RWPE1 (cell line): ENCODE data around the gene TMEM170B.

ENCODE experiments used
- CTCF ChIA-PET: fragments of 350-600 bp; sonication (Branson Sonifier 250); formaldehyde crosslinking; extraction: SDS; loops from one replicate; lab custom pipeline; 2021; lab: Yijun Ruan, JAX
- POLR2A ChIA-PET: fragments of 400-600 bp; formaldehyde crosslinking; extraction: SDS; loops from one replicate; lab custom pipeline; 2020; ENCODE audit warnings: antibody characterized with exemption; ENCODE audit not compliant: low non-redundant PET; lab: Yijun Ruan, JAX
- DNase-seq: peaks from one replicate; pipeline ENCODE4 v3.0.0; 2012; ENCODE audit warnings: low spot score
- H3K27ac ChIP-seq: fragments of 450-650 bp; 2 replicates; pipeline ENCODE4 v1.5.1; 2017
- CTCF ChIP-seq: fragments of 450-650 bp; conservative IDR thresholded peaks from 2 replicates; pipeline ENCODE4 v1.5.1; 2017; ENCODE audit warnings: low read depth, mild to moderate bottlenecking

The TMEM170B gene

DNA sequence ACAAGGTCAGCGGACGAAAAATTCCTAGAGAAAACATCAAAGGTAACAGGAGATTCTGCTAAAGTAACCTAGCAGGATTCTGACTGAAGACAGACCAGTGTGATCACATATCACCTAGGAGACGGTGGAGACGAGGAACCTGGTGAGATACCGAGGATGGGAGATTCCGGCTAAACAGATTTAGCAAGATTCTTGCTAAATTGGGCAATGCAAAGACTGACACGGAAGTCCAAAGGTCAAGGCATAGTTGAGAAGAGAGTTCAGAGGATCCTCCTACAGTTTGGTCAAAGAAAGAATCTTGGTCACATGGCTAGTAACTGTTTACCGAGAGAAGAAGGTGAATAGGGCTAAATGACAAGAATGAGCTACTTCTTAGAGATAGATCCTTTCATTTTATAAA lies 61.1 kb downstream of the TMEM170B start:
- DNase-seq: no peak
- no peak for TF ChIP-seq CTCF
- ChIA-PET CTCF (interaction anchor here (0.7 kb wide), 1 partner anchor 682 kb away, joined by 3 read pairs; no protein-coding TSS in a partner anchor), POLR2A (no interaction called here)
- no peak overlapping the region for H3K27ac ChIP-seq

- no peak overlapping the region for H3K27ac ChIP-seq
- ChIA-PET CTCF (interaction anchor here (0.6 kb wide), 1 partner anchor 18 kb away, joined by 3 read pairs; no protein-coding TSS in a partner anchor), POLR2A (no interaction called here)
- DNase-seq: no peak
- TF ChIP-seq CTCF: no peak
These were observed 62.7 kb downstream of the TMEM170B start for GRCh38 chr6:11600251-11600650.

DNA sequence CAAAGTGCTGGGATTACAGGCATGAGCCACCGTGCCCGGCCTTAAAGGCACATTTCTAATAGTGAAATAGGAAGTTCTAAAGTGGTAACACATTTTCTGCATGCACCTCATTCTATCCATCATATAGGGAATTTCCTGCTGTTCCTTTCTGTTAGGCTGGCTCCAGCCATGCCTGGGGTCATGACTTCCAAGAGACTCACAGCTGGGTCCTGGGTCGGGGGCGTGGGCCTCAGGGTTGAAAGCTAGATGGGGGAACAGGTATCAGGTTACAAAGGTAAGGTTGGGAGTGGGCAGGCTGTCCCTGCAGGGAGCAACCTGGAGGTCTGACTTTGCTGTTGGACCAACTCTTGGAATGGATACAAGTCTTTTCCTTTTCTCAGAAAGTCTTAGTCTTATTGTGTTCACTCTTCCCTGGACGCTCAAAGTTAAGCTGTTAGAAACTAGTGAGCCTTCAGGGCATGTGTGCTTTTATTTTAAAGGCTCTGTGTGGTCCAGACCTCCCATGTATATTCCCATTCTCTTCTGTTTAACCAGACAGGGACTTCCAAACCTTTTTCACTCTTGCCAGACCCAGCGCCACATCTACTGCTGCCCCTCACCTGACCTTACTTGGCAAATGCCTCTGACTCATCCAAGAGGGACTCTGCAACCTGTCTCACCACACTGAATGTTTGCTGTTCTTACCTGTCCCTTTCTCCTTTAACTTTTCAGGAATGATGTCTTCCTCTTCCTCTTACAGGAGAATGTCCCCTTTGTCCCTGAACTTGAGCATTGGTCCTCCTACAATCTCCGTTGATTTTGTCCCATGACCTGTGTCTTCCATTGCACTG lies 64.4 kb downstream of the TMEM170B start:
- no peak for DNase-seq
- POLR2A ChIA-PET: no interaction called here
- CTCF ChIA-PET: no interaction called here
- no peak overlapping the region for H3K27ac ChIP-seq
- TF ChIP-seq CTCF: no peak

DNA sequence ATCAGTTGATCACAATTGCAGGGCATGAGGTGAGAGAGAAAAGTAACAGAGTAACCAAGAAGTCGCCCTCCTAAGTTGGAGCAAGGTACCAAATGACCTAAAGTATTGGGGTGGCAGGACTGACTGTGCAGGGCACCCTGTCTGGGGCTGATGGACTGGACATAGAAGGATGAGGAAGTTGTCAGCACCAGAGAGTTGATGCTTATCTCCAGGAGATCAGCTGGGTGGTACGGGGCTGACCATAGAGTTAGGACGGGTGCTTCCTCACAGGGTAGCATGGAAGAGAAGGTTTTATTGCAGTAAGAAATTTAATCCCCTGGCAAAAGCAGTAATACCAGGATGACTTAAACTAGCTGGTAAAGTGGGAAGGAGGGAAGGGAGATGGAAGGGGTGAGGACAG lies 66.7 kb downstream of the TMEM170B start:
- H3K27ac ChIP-seq: no peak overlapping the region
- no peak for TF ChIP-seq CTCF
- ChIA-PET POLR2A (no interaction called here), CTCF (no interaction called here)
- no peak for DNase-seq

DNA sequence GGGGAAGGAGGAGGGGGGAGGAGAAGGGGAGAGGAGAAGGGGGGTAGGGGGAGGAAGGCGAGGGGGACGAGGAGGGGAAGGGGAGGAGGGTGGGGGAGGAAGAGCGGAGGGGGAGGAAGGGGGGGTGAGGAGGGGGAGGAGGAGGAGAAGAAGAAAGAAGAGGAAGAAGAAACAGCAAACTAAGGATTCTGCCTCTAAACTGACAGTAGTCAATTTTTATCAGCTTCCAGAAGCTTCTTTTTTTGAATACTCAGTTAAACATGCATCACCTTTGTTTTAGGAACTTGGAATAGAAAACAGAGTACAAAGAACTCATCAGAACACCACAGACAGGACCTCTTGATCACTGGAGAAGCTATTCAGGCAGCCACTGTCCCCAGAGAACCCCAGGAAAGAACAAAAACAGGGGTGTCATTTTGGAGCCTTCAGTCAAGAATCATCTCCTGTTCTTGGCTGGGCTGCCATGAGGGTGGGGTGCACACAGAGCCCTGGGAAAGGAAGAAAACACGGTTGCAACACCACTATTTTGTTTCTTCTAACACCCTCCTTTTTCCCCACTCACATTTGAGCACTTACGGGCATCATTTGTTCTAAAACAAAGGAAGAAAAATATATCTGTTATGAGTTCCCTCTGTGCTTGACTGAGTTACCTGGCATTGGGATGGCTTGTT lies 67.4 kb downstream of the TMEM170B start:
- CTCF ChIA-PET: no interaction called here
- no peak for TF ChIP-seq CTCF
- DNase-seq: no peak
- no peak overlapping the region for H3K27ac ChIP-seq
- POLR2A ChIA-PET: no interaction called here

- CTCF ChIA-PET: no interaction called here
- H3K27ac ChIP-seq: no peak overlapping the region
- DNase-seq: no peak
- POLR2A ChIA-PET: no interaction called here
- no peak for TF ChIP-seq CTCF
These were observed 68.0 kb downstream of the TMEM170B start for GRCh38 chr6:11605507-11605905.
